Measurements from ENCODE around the gene DIPK1B.

DIPK1B gene

DNA sequence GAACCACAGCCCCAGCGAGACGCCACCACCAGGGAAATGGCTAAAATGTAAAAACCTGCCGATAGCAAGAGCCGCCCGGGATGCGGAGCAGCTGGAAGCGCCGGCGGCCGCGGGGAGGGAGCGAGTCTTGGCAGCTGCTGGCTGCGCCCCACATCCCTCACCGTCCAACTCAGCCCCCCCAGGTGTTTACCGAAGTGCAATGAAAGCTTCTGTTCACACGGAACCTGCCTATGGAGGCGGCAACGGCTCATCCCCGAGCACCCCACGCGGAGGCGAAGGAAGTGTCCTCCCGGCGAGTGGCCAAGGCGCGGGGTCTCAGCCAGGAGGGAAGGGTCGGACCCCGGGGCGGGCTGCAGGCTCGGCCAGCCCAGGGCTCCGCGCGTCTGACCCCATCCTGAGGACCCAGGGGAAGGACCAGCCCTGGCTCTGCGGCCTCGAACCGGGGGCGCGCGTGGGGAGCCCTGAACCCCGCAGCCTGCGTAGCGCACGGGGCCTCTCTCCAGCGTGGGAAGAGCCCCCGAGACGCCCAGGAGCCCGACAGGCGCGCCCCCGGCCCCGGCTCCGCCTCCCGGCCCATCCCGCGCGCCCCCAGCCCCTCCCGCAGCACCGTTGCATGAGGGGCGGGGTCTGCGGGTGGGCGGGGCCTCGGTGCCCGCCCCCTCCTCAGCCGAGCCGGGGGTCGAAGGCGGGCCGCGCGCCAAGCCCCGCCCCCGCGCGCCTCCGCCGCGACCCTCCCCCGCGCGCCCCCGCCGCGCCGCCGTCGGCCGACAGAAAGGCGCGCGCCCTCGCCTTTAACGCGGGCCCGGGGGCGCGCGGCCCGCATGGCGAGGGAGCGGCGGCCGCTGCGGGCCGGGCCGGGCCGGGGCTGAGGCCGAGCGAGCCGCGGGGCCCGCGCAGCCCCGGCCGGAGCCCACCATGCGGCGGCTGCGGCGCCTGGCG is at the start of gene DIPK1B:
Gene DIPK1B, plus strand, starts transcription at position 822 of the 939 bp plus-strand sequence. Its CDS starts 94 bp downstream, at position 916.
- no peak for DNase-seq

DNA sequence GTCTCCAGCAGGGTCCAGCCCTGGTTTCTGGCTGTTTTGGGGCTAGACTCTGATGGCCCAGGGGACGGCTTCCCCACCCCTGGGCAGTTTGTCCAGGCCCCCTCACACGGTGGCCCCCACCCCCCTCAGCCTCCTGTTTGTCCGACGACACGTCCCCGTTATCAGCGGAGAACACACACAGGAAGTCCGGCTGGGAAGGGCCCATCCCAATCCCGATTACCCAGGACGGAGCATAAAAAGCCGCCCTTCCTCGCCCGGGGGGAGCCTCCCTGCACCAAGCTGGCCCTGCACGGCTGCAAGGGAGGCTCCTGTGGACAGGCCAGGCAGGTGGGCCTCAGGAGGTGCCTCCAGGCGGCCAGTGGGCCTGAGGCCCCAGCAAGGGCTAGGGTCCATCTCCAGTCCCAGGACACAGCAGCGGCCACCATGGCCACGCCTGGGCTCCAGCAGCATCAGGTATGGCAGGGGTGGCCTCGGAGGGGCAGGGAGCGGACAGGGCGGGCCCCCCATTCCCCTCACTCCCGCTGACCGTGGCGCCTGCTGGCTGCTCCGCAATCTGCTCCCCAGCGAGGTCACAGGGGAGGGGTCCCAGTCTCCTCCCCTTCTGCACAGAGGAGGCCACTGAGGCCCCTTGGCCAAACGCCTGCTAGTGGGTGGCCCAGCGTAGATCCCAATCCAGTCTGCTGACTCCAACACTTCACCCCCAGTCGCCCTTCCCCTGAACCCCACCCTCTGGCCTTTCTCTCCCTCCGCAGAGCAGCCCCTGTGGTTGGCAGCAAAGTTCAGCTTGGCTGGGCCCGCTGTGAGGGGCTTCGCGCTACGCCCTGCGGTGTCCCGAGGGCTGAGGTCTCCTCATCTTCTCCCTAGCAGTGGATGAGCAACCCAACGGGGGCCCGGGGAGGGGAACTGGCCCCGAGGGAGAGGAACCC is 49.5 kb upstream of the DIPK1B start, which contains the start of gene EGFL7:
Gene EGFL7, plus strand, starts transcription at position 261 of the 926 bp plus-strand sequence. CDS start 5,367 bp downstream, outside the sequence.
- DNase-seq = no peak

DNA sequence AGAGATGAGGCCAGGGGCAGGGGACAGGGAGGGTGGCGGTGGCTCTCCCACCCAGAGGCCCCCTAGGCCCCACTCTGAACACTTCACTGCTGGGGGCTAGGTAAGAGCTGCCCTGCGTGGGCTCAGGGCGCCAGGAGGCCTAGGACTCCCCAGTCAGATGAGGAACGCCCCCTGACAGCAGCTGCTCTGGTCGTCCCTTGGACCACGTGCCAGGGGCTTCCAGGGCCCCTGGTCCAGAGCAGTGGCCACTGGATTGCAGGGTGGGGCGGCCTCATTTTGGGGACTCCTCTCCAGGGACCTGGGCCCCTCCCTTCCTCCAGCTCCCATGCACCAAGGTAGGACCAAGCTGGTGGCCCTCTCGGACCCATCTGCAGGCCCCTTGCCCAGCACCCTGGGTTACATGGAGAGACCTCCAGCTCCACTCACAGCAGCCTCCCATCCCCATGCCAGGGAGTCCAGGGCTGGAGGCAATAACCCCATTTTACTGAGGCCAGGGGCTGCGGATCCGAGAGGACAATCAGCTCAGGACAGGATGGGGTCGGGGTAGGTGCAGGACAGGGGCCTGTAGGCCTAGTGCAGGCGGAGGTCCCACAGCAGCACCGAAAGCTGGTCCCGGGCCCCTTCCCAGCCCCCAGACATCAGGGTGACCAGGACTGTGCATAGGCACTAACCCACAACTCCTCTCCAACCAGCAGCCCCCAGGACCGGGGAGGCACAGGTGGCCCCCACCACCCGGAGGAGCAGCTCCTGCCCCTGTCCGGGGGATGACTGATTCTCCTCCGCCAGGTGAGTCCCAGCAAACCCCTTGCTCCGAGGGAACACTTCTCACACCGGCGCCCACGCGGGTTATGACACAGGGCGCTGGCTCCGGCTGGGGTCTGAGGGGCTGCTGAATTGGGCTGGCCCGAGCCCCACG is 48.1 kb upstream of the DIPK1B start:
- no peak for DNase-seq

DNA sequence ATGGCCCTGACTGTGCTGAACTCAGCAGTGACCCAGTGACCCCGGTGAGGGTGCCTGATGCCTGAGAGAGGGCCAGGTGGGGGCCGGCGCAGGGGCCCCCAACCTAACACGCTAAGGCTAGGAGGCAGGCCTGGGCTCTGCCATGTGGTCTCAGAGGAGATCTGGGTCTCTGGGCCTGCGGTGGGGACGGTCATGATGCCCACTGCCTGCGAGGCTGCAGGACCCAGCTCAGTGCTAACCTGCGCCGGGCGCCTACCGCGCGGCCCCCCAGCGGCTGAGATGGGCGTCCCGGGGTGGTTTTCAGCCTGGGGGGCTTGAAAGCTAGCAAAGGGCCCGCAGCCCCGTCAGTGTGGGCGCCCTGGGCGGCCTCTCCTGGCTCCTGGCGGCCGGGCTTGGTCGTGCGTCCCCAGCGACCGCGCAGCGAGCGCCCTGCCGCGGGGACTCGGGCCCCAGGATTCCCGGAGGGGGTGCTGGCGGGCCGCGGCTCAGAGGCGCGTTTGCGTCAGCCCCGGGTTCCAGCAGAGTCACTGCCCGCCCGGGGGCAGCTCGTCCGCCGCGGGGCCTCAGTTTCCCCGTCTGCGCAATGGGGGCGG is 47.2 kb upstream of the DIPK1B start:
- peak; percentile 24 for DNase-seq

DNA sequence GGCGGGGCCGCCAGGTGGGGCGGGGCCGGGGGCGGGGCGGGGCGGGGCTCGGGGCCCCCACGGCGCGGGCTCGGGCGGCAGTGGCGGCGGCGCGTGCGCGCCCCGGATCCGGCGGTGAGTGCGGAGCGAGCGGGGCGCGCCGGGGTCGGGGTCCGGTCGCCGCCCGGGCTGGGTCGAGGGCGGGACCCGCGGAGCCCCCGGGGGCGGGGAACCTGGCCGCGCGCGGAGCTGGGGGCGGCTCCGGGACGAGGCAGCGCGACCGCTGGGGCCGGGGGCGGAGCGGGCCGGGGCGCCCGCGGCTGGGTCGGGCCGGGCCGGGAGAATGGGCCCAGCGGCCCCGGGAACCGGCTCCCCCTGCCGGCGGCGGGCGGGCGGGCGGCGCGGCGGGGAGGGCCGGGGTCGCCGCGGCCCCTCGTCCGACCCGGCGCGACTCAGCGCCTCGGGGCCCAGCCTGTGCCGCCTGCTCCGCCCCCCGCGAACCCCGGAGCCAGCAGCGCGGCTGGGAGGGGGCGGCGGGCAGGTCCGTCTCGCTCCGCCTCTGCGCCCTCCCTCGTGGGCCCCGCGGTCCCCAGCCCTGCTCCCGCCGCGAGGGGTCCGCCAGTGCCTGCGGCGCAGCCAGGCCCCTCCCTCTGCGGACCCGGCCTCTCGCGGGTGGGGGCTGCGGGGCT is 46.5 kb upstream of the DIPK1B start:
- peak; percentile 26 for DNase-seq

DNA sequence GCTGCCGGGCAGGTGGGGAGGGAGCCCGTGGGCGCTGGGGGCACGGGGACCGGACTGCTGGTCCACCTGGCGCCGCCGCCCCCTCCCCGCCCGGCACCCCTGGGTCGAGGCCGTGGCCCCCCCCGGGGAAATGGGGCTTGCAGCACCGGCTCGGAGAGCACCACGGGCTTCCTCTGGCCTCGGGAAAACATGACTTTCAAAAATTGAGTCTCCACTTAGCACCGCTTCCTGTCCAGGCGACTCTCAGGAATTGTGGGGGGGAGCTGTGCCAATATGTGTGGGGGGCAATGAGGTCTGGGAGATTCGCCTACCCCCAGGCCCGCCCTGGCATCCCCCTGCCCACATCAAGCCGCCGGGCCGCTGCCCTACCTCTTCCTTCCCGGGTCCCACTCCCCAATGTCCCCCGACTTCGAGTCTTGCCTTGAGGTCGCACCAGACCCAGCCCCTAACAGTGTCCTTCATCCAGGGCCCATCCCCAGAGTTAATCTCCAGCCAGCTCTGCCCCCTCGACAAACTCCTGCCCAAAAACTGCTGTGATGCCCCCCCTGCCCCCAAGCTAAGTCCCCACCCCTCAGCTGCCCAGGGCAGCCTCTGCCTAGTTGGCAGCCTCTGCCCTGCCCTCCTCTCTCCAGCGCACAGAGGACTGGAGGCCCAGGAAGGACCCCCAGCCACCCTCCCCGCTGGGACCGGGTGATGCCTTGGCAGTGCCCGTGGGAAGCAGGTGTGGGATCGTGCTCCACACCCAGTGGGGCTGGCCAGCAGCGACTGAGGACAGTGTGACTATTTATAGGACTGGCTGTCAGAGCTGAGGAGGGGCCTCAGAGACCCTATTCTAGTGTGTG is 45.8 kb upstream of the DIPK1B start:
- DNase-seq = no peak

DNA sequence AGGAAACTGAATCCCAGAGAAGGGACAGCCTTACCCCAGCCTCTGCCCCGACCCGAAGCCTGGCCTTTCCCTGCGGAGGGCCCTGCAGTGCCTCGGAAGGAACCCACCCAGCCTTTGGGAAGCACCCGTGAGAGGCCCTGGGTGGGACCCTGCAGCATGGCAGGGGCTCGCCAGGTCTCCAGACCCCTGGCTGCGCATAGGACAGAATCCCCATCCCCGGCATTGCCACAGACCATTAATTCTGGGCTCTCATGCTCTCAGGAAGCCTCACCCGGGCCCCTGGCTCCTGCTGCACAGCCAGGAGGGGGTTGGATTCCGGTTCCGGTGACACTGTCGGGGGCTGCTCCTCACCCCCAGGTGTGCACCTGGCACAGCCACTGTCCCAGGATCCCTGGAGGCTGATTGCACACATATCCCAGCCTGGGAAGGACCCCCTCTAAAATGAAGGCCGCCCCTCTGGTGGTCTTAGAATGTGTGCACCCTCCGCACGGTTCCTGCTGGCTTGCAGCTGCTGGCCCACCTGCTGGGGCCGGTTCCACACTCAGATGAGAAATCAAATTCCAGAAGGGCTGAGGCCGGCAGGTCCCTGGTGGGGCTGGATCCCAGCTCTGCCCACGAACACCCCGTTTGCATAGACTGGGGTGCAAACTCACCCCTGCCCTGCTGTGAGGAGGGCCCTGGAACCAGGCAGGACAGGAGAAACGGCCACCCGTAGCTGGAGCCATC is 45.0 kb upstream of the DIPK1B start:
- no peak for DNase-seq

DNA sequence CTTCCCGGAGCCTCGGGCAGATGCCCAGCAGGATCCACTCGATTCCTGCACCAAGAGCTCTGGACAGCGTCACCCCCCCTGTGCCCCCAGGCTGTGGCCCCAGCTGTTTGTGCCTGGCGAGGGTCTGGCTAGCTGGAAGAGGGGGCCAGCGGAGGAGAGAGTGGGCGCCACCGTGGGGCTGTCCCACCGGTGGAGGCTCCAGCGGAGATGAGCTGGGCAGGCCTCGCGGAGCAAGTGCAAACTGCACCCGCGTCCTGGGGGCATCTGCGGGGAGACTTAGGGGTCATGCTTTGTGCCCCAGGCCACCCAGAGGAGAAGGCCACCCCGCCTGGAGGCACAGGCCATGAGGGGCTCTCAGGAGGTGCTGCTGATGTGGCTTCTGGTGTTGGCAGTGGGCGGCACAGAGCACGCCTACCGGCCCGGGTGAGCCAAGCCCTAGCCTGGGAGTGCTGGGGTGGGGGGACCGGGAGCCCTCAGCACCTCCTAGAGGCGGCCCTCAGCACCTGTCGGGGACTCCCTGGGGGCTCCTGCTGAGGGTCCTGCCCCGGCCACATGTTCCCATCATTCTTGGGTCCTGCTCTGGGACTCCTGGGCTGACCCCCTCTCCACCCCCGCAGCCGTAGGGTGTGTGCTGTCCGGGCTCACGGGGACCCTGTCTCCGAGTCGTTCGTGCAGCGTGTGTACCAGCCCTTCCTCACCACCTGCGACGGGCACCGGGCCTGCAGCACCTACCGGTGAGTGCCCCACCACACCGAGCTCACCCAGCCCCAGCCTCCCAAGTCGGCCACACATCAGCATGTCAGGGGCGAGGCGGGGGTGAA is 44.2 kb upstream of the DIPK1B start:
- no peak for DNase-seq

DNA sequence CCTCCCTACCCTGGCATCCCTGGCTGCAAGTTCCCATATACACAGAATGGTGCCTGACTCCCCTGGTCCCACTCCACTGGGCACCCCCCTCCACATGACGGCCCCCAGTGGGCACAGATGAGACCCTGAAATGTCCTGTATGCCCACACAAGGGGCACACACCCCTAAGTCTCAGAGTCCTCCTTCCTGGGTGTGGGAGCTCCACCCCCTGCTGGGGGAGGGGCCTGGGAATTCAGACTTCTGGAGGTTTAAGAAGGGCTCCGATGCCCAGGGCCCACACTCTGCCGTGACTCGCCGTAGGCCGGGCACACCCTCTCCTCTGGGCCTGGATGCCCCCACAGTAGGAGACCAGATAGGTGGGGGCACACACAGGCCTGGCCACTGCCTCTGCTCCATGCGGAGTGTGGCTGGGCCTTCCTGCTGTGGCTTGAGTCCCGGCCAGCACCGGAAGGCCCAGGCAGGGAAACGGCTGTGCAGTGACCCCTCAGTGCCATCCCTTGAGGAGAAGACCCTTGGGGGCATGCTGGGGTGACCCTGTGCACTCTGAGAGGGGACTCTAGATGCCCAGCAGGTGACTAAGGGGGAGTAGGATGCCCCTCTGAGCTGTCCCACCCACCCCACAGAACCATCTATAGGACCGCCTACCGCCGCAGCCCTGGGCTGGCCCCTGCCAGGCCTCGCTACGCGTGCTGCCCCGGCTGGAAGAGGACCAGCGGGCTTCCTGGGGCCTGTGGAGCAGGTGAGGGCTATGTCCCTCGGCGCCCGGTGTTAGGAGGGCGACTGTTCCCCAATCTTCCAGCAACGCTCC is 43.2 kb upstream of the DIPK1B start:
- DNase-seq = no peak

DNA sequence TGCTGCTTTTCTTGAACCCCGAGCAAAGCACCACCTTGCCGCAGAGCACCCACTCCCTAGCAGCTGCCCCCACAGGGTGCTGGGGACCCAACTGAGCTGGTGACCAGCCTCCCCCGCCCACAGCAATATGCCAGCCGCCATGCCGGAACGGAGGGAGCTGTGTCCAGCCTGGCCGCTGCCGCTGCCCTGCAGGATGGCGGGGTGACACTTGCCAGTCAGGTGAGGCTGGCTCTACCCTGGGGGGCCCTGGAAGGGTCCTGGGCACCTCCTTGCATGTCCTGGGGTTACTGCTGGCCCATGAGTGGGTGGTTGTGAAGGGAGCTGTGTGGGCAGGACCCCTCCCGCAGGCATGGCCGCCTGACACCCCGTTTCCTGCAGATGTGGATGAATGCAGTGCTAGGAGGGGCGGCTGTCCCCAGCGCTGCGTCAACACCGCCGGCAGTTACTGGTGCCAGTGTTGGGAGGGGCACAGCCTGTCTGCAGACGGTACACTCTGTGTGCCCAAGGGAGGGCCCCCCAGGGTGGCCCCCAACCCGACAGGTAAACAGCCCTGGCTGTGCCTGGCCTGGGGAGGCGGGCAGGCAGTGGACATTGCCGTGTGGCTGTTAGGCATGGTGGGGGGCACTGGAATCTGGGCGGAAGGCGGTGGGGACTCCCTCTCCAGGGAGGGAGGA is 42.4 kb upstream of the DIPK1B start:
- DNase-seq = no peak

DNA sequence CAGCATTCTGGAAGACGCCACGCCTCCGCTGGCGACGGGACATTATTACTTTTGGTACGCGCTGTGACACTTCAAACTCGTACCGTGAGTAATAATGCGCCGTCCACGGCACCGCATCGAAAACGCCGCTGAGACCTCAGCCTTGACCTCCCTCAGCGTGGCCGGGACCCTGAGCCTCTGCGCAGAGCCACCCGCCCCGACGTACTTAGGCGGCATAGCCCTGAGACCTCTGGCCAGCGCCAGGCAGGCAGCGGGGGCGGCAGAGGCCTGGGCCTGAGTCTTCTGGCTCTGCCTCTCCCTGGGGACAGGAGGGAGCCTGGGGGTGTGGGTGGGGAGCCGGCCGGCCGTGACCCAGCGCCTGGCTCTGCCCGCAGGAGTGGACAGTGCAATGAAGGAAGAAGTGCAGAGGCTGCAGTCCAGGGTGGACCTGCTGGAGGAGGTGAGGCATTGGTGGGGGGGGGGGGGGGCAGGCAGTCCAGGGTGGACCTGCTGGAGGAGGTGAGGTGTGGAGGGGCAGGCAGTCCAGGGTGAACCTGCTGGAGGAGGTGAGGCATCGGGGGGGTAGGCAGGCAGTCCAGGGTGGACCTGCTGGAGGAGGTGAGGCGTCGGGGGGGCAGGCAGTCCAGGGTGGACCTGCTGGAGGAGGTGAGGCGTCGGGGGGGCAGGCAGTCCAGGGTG is 41.7 kb upstream of the DIPK1B start:
- DNase-seq = no peak

DNA sequence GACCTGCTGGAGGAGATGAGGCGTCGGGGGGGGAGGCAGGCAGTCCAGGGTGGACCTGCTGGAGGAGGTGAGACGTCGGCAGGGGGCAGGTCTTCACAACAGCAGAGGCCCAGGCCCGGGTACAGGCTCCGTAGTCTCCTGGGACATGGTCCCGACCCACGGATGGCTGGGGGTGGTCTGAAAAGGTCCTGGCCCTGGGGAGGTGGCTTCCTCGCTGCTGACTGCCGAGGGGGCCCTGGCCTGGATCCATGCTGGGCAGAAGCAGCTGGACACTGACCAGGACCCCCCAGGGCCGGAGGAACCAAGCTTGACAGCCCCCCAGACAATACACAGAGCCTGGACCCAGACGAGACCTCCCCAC is 41.1 kb upstream of the DIPK1B start:
- DNase-seq = no peak

DNA sequence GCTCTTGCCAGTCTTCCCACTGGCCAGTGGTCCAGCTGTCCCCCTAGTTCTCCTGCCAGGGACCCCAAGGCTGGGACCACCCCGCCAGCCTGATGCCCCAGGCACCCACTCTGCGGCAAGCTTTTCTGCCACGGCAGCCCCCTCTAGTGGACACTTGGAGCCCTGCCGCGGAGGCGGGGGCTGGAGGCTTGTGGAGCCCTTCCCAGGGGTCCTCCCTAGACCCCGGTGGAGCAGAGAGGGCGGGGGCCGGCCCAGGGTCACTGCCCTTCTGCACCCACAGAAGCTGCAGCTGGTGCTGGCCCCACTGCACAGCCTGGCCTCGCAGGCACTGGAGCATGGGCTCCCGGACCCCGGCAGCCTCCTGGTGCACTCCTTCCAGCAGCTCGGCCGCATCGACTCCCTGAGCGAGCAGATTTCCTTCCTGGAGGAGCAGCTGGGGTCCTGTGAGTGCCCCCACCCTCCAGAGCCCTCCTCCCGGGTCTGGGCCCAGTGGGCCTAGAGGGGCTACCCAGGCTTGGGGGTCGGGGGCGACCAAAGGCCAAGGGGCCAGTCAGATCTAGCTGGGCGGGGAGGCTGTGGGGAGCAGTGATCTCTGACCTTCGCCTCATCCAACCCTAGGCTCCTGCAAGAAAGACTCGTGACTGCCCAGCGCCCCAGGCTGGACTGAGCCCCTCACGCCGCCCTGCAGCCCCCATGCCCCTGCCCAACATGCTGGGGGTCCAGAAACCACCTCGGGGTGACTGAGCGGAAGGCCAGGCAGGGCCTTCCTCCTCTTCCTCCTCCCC is 40.5 kb upstream of the DIPK1B start:
- DNase-seq = peak; percentile 54

DNA sequence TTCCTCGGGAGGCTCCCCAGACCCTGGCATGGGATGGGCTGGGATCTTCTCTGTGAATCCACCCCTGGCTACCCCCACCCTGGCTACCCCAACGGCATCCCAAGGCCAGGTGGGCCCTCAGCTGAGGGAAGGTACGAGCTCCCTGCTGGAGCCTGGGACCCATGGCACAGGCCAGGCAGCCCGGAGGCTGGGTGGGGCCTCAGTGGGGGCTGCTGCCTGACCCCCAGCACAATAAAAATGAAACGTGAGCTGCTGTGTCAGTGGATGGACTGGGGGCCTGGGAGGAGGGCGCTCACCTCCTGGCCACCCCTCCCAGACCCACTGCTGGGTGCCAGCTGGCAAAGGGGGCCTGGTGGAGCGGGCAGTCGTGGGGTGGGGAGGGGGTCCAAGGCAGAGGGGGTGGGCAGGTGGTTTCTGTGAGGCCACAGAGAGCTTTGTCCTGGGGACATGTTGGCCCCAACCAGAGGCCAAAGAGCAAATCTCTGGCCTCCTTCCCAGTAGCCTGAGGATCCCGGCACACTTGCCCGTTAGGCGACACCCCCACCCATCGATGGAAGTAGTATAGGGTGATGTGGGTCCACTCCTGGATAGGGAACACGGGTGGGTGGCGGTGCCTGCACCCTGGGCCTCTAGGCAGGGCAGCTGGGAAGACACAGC is 39.8 kb upstream of the DIPK1B start:
- DNase-seq = no peak

Data from activated naive CD4-positive, alpha-beta T cell treated with Interleukin-2 at 50 U/mL for 16 hours (primary cell).